SK-N-SH (cell line): ENCODE results near the gene KCNJ3. TPM values are rescaled to one million over a fixed set of nuclear protein-coding genes. Genes with fewer than 3 reads are reported as not detected.

Source experiments
- CTCF ChIA-PET: fragments of 300-600, 350-600 bp; formaldehyde crosslinking; extraction: SDS; loops from one replicate; lab custom pipeline; 2021; lab: Yijun Ruan, JAX
- POLR2A ChIA-PET: fragments of 350-600 bp; sonication (Branson Sonifier 250); formaldehyde crosslinking; extraction: SDS; loops from one replicate; lab custom pipeline; 2020; ENCODE audit warnings: antibody characterized with exemption, inconsistent platforms; lab: Yijun Ruan, JAX
- DNase-seq: peaks from one replicate; pipeline ENCODE4 v3.0.0; 2012
- H2AFZ ChIP-seq: fragments of 200-600 bp; sonication (generic); 2 replicates; pipeline ENCODE4 v1.8.1; 2016; ENCODE audit warnings: antibody characterized with exemption, mild to moderate bottlenecking, low read depth
- H3F3A ChIP-seq: fragments of 200-600 bp; sonication (generic); replicated peaks from 2 replicates; pipeline ENCODE3; 2016; ENCODE audit warnings: antibody characterized with exemption, mild to moderate bottlenecking; ENCODE audit not compliant: insufficient read depth
- H3K27ac ChIP-seq, 2 experiments: fragments of 200-500 bp in 1 of 2; fragments of 200-600 bp in 1 of 2; sonication (Bioruptor generic) in 1 of 2; sonication (generic), shearing (Covaris generic) in 1 of 2; 2 replicates each; pipeline versions ENCODE4 v1.5.1 to v1.6.1; 2014 to 2016; ENCODE audit warnings: low read depth in 2 of 2, inconsistent platforms in 1 of 2, low read length in 1 of 2, mild to moderate bottlenecking in 1 of 2, mixed read lengths in 1 of 2
- H3K27me3 ChIP-seq: fragments of 200-600 bp; sonication (generic), shearing (Covaris generic); 2 replicates; pipeline ENCODE4 v1.6.1; 2016; ENCODE audit warnings: mixed run types; ENCODE audit not compliant: insufficient read depth
- H3K36me3 ChIP-seq, 2 experiments: fragments of 200-500 bp in 1 of 2; fragments of 200-600 bp in 1 of 2; sonication (Bioruptor generic) in 1 of 2; sonication (generic) in 1 of 2; replicated peaks in 1 of 2; 2 replicates each; pipeline versions ENCODE3 to v1.5.1; 2014 to 2016; ENCODE audit warnings: low read length in 1 of 2, mild to moderate bottlenecking in 1 of 2; ENCODE audit not compliant: insufficient read depth in 2 of 2, control insufficient read depth in 1 of 2
- H3K4me1 ChIP-seq, 2 experiments: fragments of 200-500 bp in 1 of 2; fragments of 200-600 bp in 1 of 2; sonication (Bioruptor generic) in 1 of 2; sonication (generic), shearing (Covaris generic) in 1 of 2; 2 replicates each; pipeline versions ENCODE4 v1.5.1 to v1.6.1; 2014 to 2016; ENCODE audit warnings: low read depth in 1 of 2, low read length in 1 of 2, mixed run types in 1 of 2; ENCODE audit not compliant: insufficient read depth in 2 of 2, control insufficient read depth in 1 of 2
- H3K4me2 ChIP-seq: fragments of 200-600 bp; sonication (generic), shearing (Covaris generic); 2 replicates; pipeline ENCODE4 v1.6.1; 2017; ENCODE audit warnings: mixed run types
- H3K4me3 ChIP-seq, 2 experiments: fragments of 200-500 bp in 1 of 2; fragments of 200-600 bp in 1 of 2; sonication (Bioruptor generic) in 1 of 2; sonication (generic), shearing (Covaris generic) in 1 of 2; 2 replicates each; pipeline versions ENCODE4 v1.5.1 to v1.8.1; 2014 to 2016; ENCODE audit warnings: low read depth in 2 of 2, inconsistent platforms in 1 of 2, low read length in 1 of 2, mild to moderate bottlenecking in 1 of 2, mixed read lengths in 1 of 2, moderate library complexity in 1 of 2
- H3K79me2 ChIP-seq: fragments of 200-600 bp; sonication (generic); 2 replicates; pipeline ENCODE4 v1.8.1; 2017; ENCODE audit warnings: mild to moderate bottlenecking; ENCODE audit not compliant: insufficient read depth
- H3K9ac ChIP-seq: fragments of 200-600 bp; sonication (generic); 2 replicates; pipeline ENCODE4 v1.6.1; 2017; ENCODE audit warnings: mixed run types
- H3K9me2 ChIP-seq: fragments of 200-600 bp; sonication (generic); 2 replicates; pipeline ENCODE4 v1.6.1; 2017; ENCODE audit warnings: mixed run types
- H3K9me3 ChIP-seq: fragments of 200-600 bp; sonication (generic); 2 replicates; pipeline ENCODE4 v1.6.1; 2017; ENCODE audit warnings: mixed run types, mild to moderate bottlenecking, moderate library complexity
- H4K20me1 ChIP-seq: fragments of 200-600 bp; sonication (generic); 2 replicates; pipeline ENCODE4 v1.6.1; 2017; ENCODE audit warnings: mild to moderate bottlenecking, mixed run types; ENCODE audit not compliant: insufficient read depth
- IRF3 ChIP-seq: fragments of 150-350 bp; IDR thresholded peaks from 2 replicates; pipeline ENCODE4 v1.6.1; 2016; ENCODE audit warnings: mild to moderate bottlenecking, low read depth, low read length
- MEF2A ChIP-seq: IDR thresholded peaks from 2 replicates; pipeline ENCODE4 v1.4.0; 2012; ENCODE audit warnings: low read depth, borderline replicate concordance
- MXI1 ChIP-seq: IDR thresholded peaks from 2 replicates; pipeline ENCODE4 v1.6.1; 2012; ENCODE audit warnings: mild to moderate bottlenecking, low read depth, low read length, improper control_type of control experiment
- NFIC ChIP-seq: IDR thresholded peaks from 2 replicates; pipeline ENCODE4 v1.4.0; 2012; ENCODE audit warnings: borderline replicate concordance
- NRF1 ChIP-seq: IDR thresholded peaks from 2 replicates; pipeline ENCODE4 v1.6.1; 2012; ENCODE audit warnings: low read depth, mild to moderate bottlenecking, low read length
- POLR2AphosphoS5 ChIP-seq: IDR thresholded peaks from 2 replicates; pipeline ENCODE4 v1.6.1; 2012; ENCODE audit warnings: low read depth, low read length
- RAD21 ChIP-seq: IDR thresholded peaks from 2 replicates; pipeline ENCODE4 v1.6.1; 2012; ENCODE audit warnings: mild to moderate bottlenecking, low read length
- RFX5 ChIP-seq: IDR thresholded peaks from 2 replicates; pipeline ENCODE4 v1.6.1; 2012; ENCODE audit warnings: mild to moderate bottlenecking, improper control_type of control experiment, low read length
- SIN3A ChIP-seq: IDR thresholded peaks from 2 replicates; pipeline ENCODE4 v1.6.1; 2012; ENCODE audit warnings: low read depth, mild to moderate bottlenecking, low read length, moderate library complexity, borderline replicate concordance
- USF1 ChIP-seq: IDR thresholded peaks from 2 replicates; pipeline ENCODE4 v1.4.0; 2012; ENCODE audit warnings: low read depth, borderline replicate concordance
- ZBTB33 ChIP-seq: IDR thresholded peaks from 2 replicates; pipeline ENCODE4 v1.4.0; 2012; ENCODE audit warnings: low read depth, borderline replicate concordance
- WGBS: methylation state at CpG from one replicate; pipeline ENCODE4 v1.1.6; 2017; ENCODE audit warnings: low lambda C conversion rate; 5-methylcytosine and 5-hydroxymethylcytosine counted together
- polyA plus RNA-seq, 3 experiments: library from polyadenylated mRNA; depleted of rRNA; stranded (reverse); fragments of >200 nt; gene quantifications; 2 replicates each; pipeline ENCODE4 v1.2.3, GENCODE V29; 2012
- TF ChIP-seq, protein P1 (sequence below): IDR thresholded peaks from 2 replicates; pipeline ENCODE4 v1.4.0; 2012; ENCODE audit warnings: low read depth
- TF ChIP-seq, protein P2 (sequence below): IDR thresholded peaks from 2 replicates; pipeline ENCODE4 v1.6.1; 2012; ENCODE audit warnings: mild to moderate bottlenecking, low read depth, low read length, moderate library complexity
- TF ChIP-seq, protein P3 (sequence below): fragments of 200-600 bp; sonication (generic); IDR thresholded peaks from 2 replicates; pipeline ENCODE4 v1.6.1; 2017; ENCODE audit warnings: antibody characterized with exemption, mild to moderate bottlenecking, moderate library complexity

Gene KCNJ3
- polyA plus RNA-seq, 1 of the 3 experiments (the other 2 are of a cell fraction) = not detected

DNA sequence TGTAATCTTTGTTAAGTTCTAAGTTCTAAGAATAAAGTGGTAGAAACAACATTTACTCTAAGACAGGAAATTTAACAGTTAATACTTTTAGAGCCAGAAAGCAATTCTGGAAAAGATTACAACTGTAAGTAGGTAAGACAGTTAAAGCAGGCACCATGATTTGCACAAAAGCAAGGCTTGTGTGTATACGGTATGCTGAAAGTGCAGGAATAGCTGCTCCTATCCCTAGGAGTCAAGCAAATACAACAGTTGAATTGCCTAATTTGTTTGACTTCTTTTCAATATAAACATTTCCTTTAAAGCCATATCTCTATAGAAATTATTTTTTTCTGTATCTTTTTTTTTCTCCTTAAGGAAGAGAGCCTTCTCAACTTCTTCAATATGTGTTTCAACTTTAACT is 116.4 kb downstream of the KCNJ3 start:
- Histone ChIP-seq H2AFZ (no peak overlapping the region), H3K27me3 (no peaks in the 10 kb centered on the region), H3K9me3 (no peaks in the 10 kb centered on the region), H3K4me1 (no peaks in the 10 kb centered on the region; a peak in 1 of 4 replicates), H3K4me3 (no peak overlapping the region), H3K79me2 (no peaks in the 10 kb centered on the region), H3K36me3 (no peaks in the 10 kb centered on the region), H3K4me2 (no peak overlapping the region), H3K9ac (no peak overlapping the region), H3K9me2 (no peaks in the 10 kb centered on the region), H3K27ac (no peak overlapping the region), H4K20me1 (no peaks in the 10 kb centered on the region), H3F3A (no peaks in the 10 kb centered on the region)
- WGBS = 45% methylated on average over 1 of the region's 1 CpG
- CTCF ChIA-PET = no interaction called here
- POLR2A ChIA-PET = no interaction called here
- TF ChIP-seq, protein P1, sequence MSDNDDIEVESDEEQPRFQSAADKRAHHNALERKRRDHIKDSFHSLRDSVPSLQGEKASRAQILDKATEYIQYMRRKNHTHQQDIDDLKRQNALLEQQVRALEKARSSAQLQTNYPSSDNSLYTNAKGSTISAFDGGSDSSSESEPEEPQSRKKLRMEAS = no peak
- TF ChIP-seq MEF2A (no peak), NRF1 (no peak), ZBTB33 (no peak), USF1 (no peak), POLR2AphosphoS5 (no peak), MXI1 (no peak), RAD21 (no peak), RFX5 (no peak), SIN3A (no peak), IRF3 (no peak), NFIC (no peak)
- TF ChIP-seq, protein P2, sequence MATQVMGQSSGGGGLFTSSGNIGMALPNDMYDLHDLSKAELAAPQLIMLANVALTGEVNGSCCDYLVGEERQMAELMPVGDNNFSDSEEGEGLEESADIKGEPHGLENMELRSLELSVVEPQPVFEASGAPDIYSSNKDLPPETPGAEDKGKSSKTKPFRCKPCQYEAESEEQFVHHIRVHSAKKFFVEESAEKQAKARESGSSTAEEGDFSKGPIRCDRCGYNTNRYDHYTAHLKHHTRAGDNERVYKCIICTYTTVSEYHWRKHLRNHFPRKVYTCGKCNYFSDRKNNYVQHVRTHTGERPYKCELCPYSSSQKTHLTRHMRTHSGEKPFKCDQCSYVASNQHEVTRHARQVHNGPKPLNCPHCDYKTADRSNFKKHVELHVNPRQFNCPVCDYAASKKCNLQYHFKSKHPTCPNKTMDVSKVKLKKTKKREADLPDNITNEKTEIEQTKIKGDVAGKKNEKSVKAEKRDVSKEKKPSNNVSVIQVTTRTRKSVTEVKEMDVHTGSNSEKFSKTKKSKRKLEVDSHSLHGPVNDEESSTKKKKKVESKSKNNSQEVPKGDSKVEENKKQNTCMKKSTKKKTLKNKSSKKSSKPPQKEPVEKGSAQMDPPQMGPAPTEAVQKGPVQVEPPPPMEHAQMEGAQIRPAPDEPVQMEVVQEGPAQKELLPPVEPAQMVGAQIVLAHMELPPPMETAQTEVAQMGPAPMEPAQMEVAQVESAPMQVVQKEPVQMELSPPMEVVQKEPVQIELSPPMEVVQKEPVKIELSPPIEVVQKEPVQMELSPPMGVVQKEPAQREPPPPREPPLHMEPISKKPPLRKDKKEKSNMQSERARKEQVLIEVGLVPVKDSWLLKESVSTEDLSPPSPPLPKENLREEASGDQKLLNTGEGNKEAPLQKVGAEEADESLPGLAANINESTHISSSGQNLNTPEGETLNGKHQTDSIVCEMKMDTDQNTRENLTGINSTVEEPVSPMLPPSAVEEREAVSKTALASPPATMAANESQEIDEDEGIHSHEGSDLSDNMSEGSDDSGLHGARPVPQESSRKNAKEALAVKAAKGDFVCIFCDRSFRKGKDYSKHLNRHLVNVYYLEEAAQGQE = no peak
- TF ChIP-seq, protein P3, sequence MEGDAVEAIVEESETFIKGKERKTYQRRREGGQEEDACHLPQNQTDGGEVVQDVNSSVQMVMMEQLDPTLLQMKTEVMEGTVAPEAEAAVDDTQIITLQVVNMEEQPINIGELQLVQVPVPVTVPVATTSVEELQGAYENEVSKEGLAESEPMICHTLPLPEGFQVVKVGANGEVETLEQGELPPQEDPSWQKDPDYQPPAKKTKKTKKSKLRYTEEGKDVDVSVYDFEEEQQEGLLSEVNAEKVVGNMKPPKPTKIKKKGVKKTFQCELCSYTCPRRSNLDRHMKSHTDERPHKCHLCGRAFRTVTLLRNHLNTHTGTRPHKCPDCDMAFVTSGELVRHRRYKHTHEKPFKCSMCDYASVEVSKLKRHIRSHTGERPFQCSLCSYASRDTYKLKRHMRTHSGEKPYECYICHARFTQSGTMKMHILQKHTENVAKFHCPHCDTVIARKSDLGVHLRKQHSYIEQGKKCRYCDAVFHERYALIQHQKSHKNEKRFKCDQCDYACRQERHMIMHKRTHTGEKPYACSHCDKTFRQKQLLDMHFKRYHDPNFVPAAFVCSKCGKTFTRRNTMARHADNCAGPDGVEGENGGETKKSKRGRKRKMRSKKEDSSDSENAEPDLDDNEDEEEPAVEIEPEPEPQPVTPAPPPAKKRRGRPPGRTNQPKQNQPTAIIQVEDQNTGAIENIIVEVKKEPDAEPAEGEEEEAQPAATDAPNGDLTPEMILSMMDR = no peak
- DNase-seq = no peak
